B cell (primary cell): Measurements from ENCODE around the gene CD81. TPM values are rescaled to one million over a fixed set of nuclear protein-coding genes. Genes with fewer than 3 reads are reported as not detected.

Experiments used
- ATAC-seq: fragments of 200-7000 bp; cut with Tn5 transposase; one replicate; pipeline ENCODE4 v1.10.0; 2021; ENCODE audit warnings: low read depth, mild to moderate bottlenecking, moderate number of reproducible peaks, moderate library complexity
- CTCF ChIA-PET: fragments of 350-600 bp; sonication (Branson Sonifier 250); formaldehyde crosslinking; loops from one replicate; lab custom pipeline; 2021; ENCODE audit warnings: antibody characterized with exemption, inconsistent platforms; lab: Charles Lee
- POLR2A ChIA-PET: fragments of 350-600 bp; sonication (Branson Sonifier 250); formaldehyde crosslinking; loops from one replicate; lab custom pipeline; 2021; ENCODE audit warnings: antibody characterized with exemption; lab: Charles Lee
- DNase-seq: peaks from one replicate; pipeline ENCODE4 v3.0.0; 2013
- H2AFZ ChIP-seq: 2 replicates; pipeline ENCODE4 v1.6.1; 2012; ENCODE audit warnings: mild to moderate bottlenecking, low read depth, low read length; ENCODE audit not compliant: insufficient read depth, poor library complexity, severe bottlenecking
- H3K27ac ChIP-seq, 2 donors: 1 replicate in 1 of 2; 2 replicates in 1 of 2; pipeline ENCODE4 v1.5.1; 2012 to 2013; ENCODE audit warnings: low read length in 2 of 2, mild to moderate bottlenecking in 2 of 2, moderate library complexity in 1 of 2
- H3K27me3 ChIP-seq, 4 experiments: fragments of 200-600 bp in 1 of 4; sonication (generic) in 1 of 4; replicated peaks in 1 of 4; 1 replicate in 2 of 4; 2 replicates in 2 of 4; pipeline versions ENCODE4 v1.6.1 to v1.7.0; 2013 to 2016; ENCODE audit warnings: low read length in 3 of 4, mild to moderate bottlenecking in 2 of 4, mixed read lengths in 1 of 4, moderate library complexity in 1 of 4; ENCODE audit not compliant: insufficient read depth in 4 of 4, control insufficient read depth in 3 of 4; ENCODE audit errors: control extremely low read depth in 1 of 4
- H3K36me3 ChIP-seq, 2 experiments: replicated peaks in 1 of 2; 1 replicate in 1 of 2; 2 replicates in 1 of 2; pipeline versions ENCODE4 v1.6.1 to v1.7.1; 2013; ENCODE audit warnings: low read length in 1 of 2; ENCODE audit not compliant: insufficient read depth in 2 of 2, control insufficient read depth in 1 of 2; ENCODE audit errors: control extremely low read depth in 1 of 2, extremely low read depth in 1 of 2
- H3K4me1 ChIP-seq, 2 donors: fragments of 200-600 bp in 1 of 2; sonication (generic) in 1 of 2; 1 replicate in 1 of 2; 2 replicates in 1 of 2; pipeline versions ENCODE4 v1.5.1 to v1.6.1; 2013 to 2017; ENCODE audit warnings: low read length in 2 of 2; ENCODE audit not compliant: control insufficient read depth in 2 of 2, insufficient read depth in 2 of 2
- H3K4me2 ChIP-seq: replicated peaks from 2 replicates; pipeline ENCODE3; 2012; ENCODE audit warnings: mild to moderate bottlenecking, low read depth, low read length; ENCODE audit not compliant: poor library complexity, severe bottlenecking
- H3K4me3 ChIP-seq, 5 experiments: fragments of 200-600 bp in 1 of 5; sonication (generic) in 1 of 5; 1 replicate in 3 of 5; 2 replicates in 2 of 5; pipeline versions ENCODE4 v1.5.1 to v1.7.0; 2011 to 2016; ENCODE audit warnings: low read length in 4 of 5, mild to moderate bottlenecking in 4 of 5, low read depth in 2 of 5, control low read depth in 1 of 5, moderate library complexity in 1 of 5; ENCODE audit not compliant: insufficient read depth in 1 of 5; ENCODE audit errors: control extremely low read depth in 1 of 5, extremely low read depth in 1 of 5
- H3K79me2 ChIP-seq: fragments of 200-600 bp; sonication (generic); one replicate; pipeline ENCODE4 v1.6.0; 2016; ENCODE audit warnings: low read length; ENCODE audit not compliant: control insufficient read depth, insufficient read depth
- H3K9ac ChIP-seq: fragments of 200-600 bp; sonication (generic); 2 replicates; pipeline ENCODE4 v1.6.1; 2017; ENCODE audit warnings: mild to moderate bottlenecking, low read length, moderate library complexity
- H3K9me3 ChIP-seq, 3 donors: one replicate each; pipeline versions ENCODE4 v1.6.1 to v1.7.1; 2013; ENCODE audit warnings: low read length in 2 of 3; ENCODE audit not compliant: control insufficient read depth in 2 of 3, insufficient read depth in 1 of 3; ENCODE audit errors: control extremely low read depth in 1 of 3
- H4K20me1 ChIP-seq: 2 replicates; pipeline ENCODE4 v1.6.0; 2012; ENCODE audit warnings: mild to moderate bottlenecking, low read length; ENCODE audit not compliant: insufficient read depth, control insufficient read depth, poor library complexity, severe bottlenecking
- H3K27ac Mint-ChIP-seq: one replicate; pipeline ENCODE4 v1.8.0; 2021; ENCODE audit warnings: mixed read lengths
- H3K27me3 Mint-ChIP-seq: one replicate; pipeline ENCODE4 v1.8.0; 2021; ENCODE audit warnings: mixed read lengths
- H3K4me1 Mint-ChIP-seq: one replicate; pipeline ENCODE4 v1.8.0; 2021; ENCODE audit warnings: mixed read lengths
- H3K4me3 Mint-ChIP-seq: one replicate; pipeline ENCODE4 v1.8.0; 2021; ENCODE audit warnings: mixed read lengths
- H3K9me3 Mint-ChIP-seq: one replicate; pipeline ENCODE4 v1.8.0; 2022; ENCODE audit warnings: mixed read lengths; ENCODE audit not compliant: insufficient read depth
- CTCF ChIP-seq: fragments of 200-600 bp; IDR thresholded peaks from one replicate; pipeline ENCODE4 v1.8.0; 2022; ENCODE audit warnings: antibody characterized with exemption, mild to moderate bottlenecking
- EZH2 ChIP-seq: IDR thresholded peaks from 2 replicates; pipeline ENCODE4 v1.6.1; 2012; ENCODE audit warnings: borderline replicate concordance, low read depth, mild to moderate bottlenecking, moderate library complexity, low read length; ENCODE audit not compliant: insufficient read depth, poor library complexity, severe bottlenecking
- WGBS: methylation state at CpG from one replicate; pipeline ENCODE4 v1.1.5; 2013; ENCODE audit warnings: missing lambda C conversion rate; ENCODE audit not compliant: insufficient coverage; 5-methylcytosine and 5-hydroxymethylcytosine counted together
- intact Hi-C: fragments of 100-400 bp; cut with micrococcal nuclease; formaldehyde crosslinking; loops from one replicate; pipeline ENCODE4 v1.10.0; 2022
- polyA plus RNA-seq: library from polyadenylated mRNA; depleted of rRNA; stranded (reverse); fragments of >200 nt; gene quantifications from 2 replicates; pipeline ENCODE4 v1.2.3, GENCODE V29; 2012
- total RNA-seq, 2 donors: library from RNA; stranded (reverse); fragments of 120-200 nt in 1 of 2; gene quantifications; 1 replicate in 1 of 2; 2 replicates in 1 of 2; pipeline versions ENCODE4 v1.2.3 to v1.2.4, GENCODE V29; 2013 to 2022

CD81 gene
- total and polyA plus RNA-seq, 2 donors (not counting 1 experiment from before 2014, with no cell fraction given): 253 to 361 TPM

GRCh38 chr11:2328656-2329354, 48.3 kb upstream of the CD81 start:
- Histone ChIP-seq H3K36me3 (no peaks in the 10 kb centered on the region), H4K20me1 (no peaks in the 10 kb centered on the region), H2AFZ (no peak overlapping the region), H3K27ac (no peak overlapping the region), H3K9me3 (peaks cover 0 to 19% (median 7%) of the 10 kb centered on the region in 3 donors), H3K4me2 (no peak overlapping the region), H3K79me2 (no peaks in the 10 kb centered on the region), H3K4me1 (no peaks in the 10 kb centered on the region), H3K27me3 (no peaks in the 10 kb centered on the region), H3K9ac (no peak overlapping the region), H3K4me3 (no peak overlapping the region)
- WGBS: 94% methylated on average over 15 of the region's 15 CpGs
- DNase-seq (no peak), ATAC-seq (no peak)
- Mint-ChIP-seq H3K4me3 (no peak overlapping the region), H3K27ac (no peak overlapping the region), H3K4me1 (no peaks in the 10 kb centered on the region), H3K27me3 (peaks cover 16% of the 10 kb centered on the region), H3K9me3 (no peaks in the 10 kb centered on the region)
- intact Hi-C loops: no loop called here
- TF ChIP-seq CTCF (no peak), EZH2 (no peak)
- POLR2A ChIA-PET: no interaction called here
- CTCF ChIA-PET: interaction anchor here (2.8 kb wide), 1 partner anchor 92 kb away, joined by 7 read pairs; no protein-coding TSS in a partner anchor

GRCh38 chr11:2329551-2329950, 47.6 kb upstream of the CD81 start:
- Histone ChIP-seq H3K4me2 (no peak overlapping the region), H3K36me3 (no peaks in the 10 kb centered on the region), H3K9me3 (peaks cover 0 to 19% (median 7%) of the 10 kb centered on the region in 3 donors), H3K27ac (no peak overlapping the region), H3K27me3 (no peaks in the 10 kb centered on the region), H3K79me2 (no peaks in the 10 kb centered on the region), H2AFZ (no peak overlapping the region), H3K4me1 (no peaks in the 10 kb centered on the region), H4K20me1 (no peaks in the 10 kb centered on the region), H3K4me3 (no peak overlapping the region), H3K9ac (no peak overlapping the region)
- intact Hi-C loops: no loop called here
- Mint-ChIP-seq H3K4me1 (no peaks in the 10 kb centered on the region), H3K27ac (no peak overlapping the region), H3K27me3 (peaks cover 16% of the 10 kb centered on the region), H3K4me3 (no peak overlapping the region), H3K9me3 (no peaks in the 10 kb centered on the region)
- ATAC-seq: no peak
- ChIA-PET POLR2A (no interaction called here), CTCF (interaction anchor here (2.8 kb wide), 1 partner anchor 91 kb away, joined by 7 read pairs; no protein-coding TSS in a partner anchor)
- DNase-seq: no peak
- TF ChIP-seq EZH2 (no peak), CTCF (no peak)
- 89% methylated on average over 4 of the region's 9 CpGs for whole genome bisulfite sequencing
